Measurements from ENCODE around the gene KCNJ1. TPM values are rescaled to one million over a fixed set of nuclear protein-coding genes. Genes with fewer than 3 reads are reported as not detected.

The KCNJ1 gene
- total RNA-seq, 4 donors from 2014 or later, result 0.44 to 1.4 TPM; not detected in 2

DNA sequence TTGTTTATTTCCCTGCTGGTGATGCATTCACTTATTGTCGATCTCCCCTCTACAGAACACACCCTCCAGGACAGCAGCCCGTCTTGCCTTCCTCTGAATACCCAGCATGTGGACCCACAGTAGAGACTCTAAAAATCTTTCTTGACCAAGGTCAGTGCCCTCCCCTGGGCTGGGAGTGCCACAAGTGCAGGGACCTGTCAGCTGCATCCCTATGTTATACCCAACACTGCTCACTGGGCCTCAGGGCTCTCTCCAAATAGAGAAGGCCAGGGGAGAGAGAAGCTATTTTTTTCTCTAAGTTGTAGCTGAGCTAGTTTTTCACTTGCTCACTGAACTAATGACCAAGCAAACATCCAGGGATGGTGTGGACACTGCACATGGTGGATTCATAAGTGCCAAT is 9.8 kb downstream of the KCNJ1 start:
- TF ChIP-seq, protein P1, sequence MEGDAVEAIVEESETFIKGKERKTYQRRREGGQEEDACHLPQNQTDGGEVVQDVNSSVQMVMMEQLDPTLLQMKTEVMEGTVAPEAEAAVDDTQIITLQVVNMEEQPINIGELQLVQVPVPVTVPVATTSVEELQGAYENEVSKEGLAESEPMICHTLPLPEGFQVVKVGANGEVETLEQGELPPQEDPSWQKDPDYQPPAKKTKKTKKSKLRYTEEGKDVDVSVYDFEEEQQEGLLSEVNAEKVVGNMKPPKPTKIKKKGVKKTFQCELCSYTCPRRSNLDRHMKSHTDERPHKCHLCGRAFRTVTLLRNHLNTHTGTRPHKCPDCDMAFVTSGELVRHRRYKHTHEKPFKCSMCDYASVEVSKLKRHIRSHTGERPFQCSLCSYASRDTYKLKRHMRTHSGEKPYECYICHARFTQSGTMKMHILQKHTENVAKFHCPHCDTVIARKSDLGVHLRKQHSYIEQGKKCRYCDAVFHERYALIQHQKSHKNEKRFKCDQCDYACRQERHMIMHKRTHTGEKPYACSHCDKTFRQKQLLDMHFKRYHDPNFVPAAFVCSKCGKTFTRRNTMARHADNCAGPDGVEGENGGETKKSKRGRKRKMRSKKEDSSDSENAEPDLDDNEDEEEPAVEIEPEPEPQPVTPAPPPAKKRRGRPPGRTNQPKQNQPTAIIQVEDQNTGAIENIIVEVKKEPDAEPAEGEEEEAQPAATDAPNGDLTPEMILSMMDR (IDR thresholded peaks at IDR 0.05; ENCODE audit: low read depth), result no peak

GRCh38 chr11:128856241-128856640 is 10.9 kb downstream of the KCNJ1 start:
- TF ChIP-seq, protein P1 (IDR thresholded peaks at IDR 0.05; ENCODE audit: low read depth), result no peak

DNA sequence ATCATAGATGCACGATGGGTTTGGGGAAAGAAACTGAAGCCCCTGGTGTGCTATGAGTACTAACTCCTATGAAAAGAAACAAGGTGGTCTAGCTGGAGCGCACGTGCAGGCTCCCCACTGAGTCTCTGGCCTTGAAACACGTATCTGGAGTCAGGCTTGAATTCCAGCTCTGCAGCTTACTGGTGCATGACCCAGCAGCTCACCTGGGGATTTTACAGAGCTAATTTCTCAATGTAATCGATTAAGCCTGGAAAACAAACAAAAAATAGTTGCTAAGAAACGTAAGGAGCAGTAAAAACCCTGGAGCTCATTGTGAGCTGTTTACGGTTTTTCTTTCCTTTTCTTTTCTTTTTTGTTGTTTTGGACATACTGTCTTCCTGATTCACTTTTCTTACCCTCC is 12.3 kb downstream of the KCNJ1 start:
- TF ChIP-seq, protein P1 (IDR thresholded peaks at IDR 0.05; ENCODE audit: low read depth), result no peak

DNA sequence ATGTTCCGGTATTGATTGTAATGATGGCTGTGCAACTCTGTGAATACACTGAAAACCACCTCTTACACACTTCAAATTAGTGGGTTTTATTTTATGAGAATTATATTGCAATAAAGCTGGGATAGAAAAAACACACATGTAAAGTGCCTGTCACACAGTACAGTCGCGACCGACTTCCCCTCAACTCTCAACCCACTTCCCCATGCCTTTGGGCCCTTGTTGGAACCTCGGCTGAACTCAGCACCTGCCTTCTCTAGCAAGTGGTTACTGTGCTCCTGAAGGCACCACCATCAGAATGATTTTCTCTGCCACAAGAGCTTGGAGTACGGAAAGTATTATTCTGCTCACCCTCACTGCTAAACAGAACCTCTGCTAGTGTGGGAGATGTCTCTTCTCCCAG is 13.5 kb downstream of the KCNJ1 start:
- TF ChIP-seq, protein P1 (IDR thresholded peaks at IDR 0.05; ENCODE audit: low read depth), result no peak

DNA sequence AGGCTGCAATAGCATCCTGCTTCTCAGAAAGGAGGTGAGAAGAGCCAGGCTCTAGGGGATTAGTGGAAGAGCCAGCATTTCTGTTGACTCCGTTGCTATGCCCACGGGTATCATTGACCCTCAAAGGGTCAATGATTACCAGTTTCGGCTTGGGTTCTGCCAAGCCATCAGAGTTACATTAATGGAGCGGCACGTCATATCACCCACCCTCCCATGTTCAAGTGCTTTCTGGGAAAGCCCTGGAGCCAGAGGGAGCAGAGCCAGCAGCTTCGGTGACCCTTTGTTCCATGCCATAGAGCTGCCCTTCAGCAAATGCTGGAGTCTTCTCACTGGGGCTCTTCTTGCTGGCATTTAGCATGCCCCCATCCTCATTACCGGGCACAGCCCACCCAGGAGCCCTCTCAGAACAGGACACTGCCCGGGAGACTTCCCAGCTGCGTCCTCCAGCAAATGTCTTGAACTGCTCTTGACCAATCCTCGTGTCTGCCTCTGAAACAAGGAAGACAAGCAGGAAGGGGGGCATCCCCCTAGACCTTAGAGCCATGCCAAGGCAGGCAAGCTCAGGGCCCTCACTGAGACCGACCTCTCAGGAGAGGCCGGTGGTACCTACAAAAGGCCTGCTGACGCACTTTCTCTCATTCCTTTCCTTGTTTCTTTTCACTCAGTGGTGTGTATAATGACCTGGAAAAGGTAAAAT is 14.6 kb downstream of the KCNJ1 start:
- TF ChIP-seq, protein P1 (IDR thresholded peaks at IDR 0.05; ENCODE audit: low read depth), result no peak

- TF ChIP-seq, protein P1 (IDR thresholded peaks at IDR 0.05; ENCODE audit: low read depth), result no peak
Observed at GRCh38 chr11:128848815-128849455, 18.2 kb downstream of the KCNJ1 start.

DNA sequence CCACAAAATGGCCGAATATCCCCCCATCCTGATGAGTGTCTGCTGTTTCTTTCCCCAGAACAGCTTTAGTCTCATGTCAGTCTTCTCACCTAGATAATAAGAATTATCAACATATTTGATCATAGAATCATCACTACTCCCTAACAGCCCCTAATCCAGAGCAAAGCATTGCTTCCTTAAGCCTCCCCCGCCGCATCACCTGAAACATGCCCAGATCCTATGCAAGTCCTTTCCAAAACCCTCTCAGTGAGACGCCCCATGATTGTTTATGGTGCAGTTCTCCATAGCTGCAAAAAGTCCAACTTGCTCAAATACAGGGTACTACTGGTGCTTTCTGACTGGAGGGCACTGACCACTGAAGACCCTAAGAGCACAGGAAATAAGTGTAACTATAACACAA is 20.1 kb downstream of the KCNJ1 start:
- TF ChIP-seq, protein P1 (IDR thresholded peaks at IDR 0.05; ENCODE audit: low read depth), result no peak
